Suprapubic skin (tissue), 4 donors: ENCODE results near the gene ORC4. TPM values are rescaled to one million over a fixed set of nuclear protein-coding genes. Genes with fewer than 3 reads are reported as not detected.

Experiments used
- DNase-seq, 2 donors: peaks; one replicate each; pipeline ENCODE4 v3.0.0-alpha.2; 2019; ENCODE audit warnings: low spot score in 2 of 2
- H3K27ac ChIP-seq: fragments of 200-600 bp; sonication (generic); one replicate; pipeline ENCODE4 v1.5.1; 2019
- H3K27me3 ChIP-seq: fragments of 200-600 bp; sonication (generic); one replicate; pipeline ENCODE4 v1.5.1; 2019
- H3K36me3 ChIP-seq: fragments of 200-600 bp; sonication (generic); one replicate; pipeline ENCODE4 v1.5.1; 2019
- H3K4me1 ChIP-seq: fragments of 200-600 bp; sonication (generic); one replicate; pipeline ENCODE4 v1.5.1; 2019
- H3K4me3 ChIP-seq: fragments of 200-600 bp; sonication (generic); one replicate; pipeline ENCODE4 v1.5.1; 2019; ENCODE audit warnings: mild to moderate bottlenecking
- H3K9me3 ChIP-seq: fragments of 200-600 bp; sonication (generic); one replicate; pipeline ENCODE4 v1.5.1; 2019
- CTCF ChIP-seq, 2 donors: fragments of 200-600 bp in 1 of 2; fragments of 450-650 bp in 1 of 2; sonication (generic) in 1 of 2; IDR thresholded peaks; one replicate each; pipeline ENCODE4 v1.5.1; 2016 to 2019; ENCODE audit warnings: antibody characterized with exemption in 2 of 2, mild to moderate bottlenecking in 1 of 2, moderate library complexity in 1 of 2
- EP300 ChIP-seq: sonication (generic); formaldehyde crosslinking; IDR thresholded peaks from one replicate; pipeline ENCODE4 v1.6.1; 2017; ENCODE audit warnings: antibody characterized with exemption
- POLR2A ChIP-seq, 2 donors: fragments of 450-650 bp; IDR thresholded peaks; one replicate each; pipeline ENCODE4 v1.6.1; 2017; ENCODE audit warnings: antibody characterized with exemption in 2 of 2, mild to moderate bottlenecking in 2 of 2, moderate library complexity in 2 of 2
- POLR2AphosphoS5 ChIP-seq, 3 donors: sonication (generic); formaldehyde crosslinking; IDR thresholded peaks; one replicate each; pipeline ENCODE4 v1.6.1; 2017; ENCODE audit warnings: antibody characterized with exemption in 3 of 3
- WGBS: methylation state at CpG from one replicate; pipeline ENCODE4 v1.1.5; 2018; 5-methylcytosine and 5-hydroxymethylcytosine counted together
- total RNA-seq, 4 donors: library from RNA; depleted of rRNA; stranded (reverse); fragments of >200 nt; gene quantifications; one replicate each; pipeline ENCODE4 v1.1.0, GENCODE V29; 2016

The ORC4 gene
- total RNA-seq, 4 donors from 2014 or later = 35.0 to 77.2 (median 57.4) TPM

- H3K27me3 ChIP-seq = no peaks in the 10 kb centered on the region
- no peak overlapping the region for H3K4me3 ChIP-seq
- peaks cover 3% of the 10 kb centered on the region for H3K4me1 ChIP-seq
- no peak overlapping the region for H3K27ac ChIP-seq
- 97% methylated on average over 3 of the region's 3 CpGs for WGBS
- peaks cover 35% of the 10 kb centered on the region for H3K36me3 ChIP-seq
- no peaks in the 10 kb centered on the region for H3K9me3 ChIP-seq
- TF ChIP-seq POLR2A (IDR thresholded peaks at IDR 0.05) (no peak), EP300 (no peak)
- no peak for DNase-seq
Measured at GRCh38 chr2:147924647-147925046, 95.9 kb downstream of the ORC4 start.

GRCh38 chr2:147923846-147924245 lies 96.7 kb downstream of the ORC4 start:
- Histone ChIP-seq H3K4me3 (no peak overlapping the region), H3K36me3 (peaks cover 39% of the 10 kb centered on the region), H3K4me1 (peaks cover 3% of the 10 kb centered on the region), H3K9me3 (no peaks in the 10 kb centered on the region), H3K27me3 (no peaks in the 10 kb centered on the region), H3K27ac (no peak overlapping the region)
- DNase-seq = no peak
- TF ChIP-seq CTCF (IDR thresholded peaks at IDR 0.05) (no peak), POLR2A (IDR thresholded peaks at IDR 0.05) (no peak), EP300 (no peak), POLR2AphosphoS5 (IDR thresholded peaks at IDR 0.05) (no peak)
- 44% methylated on average over 3 of the region's 3 CpGs for WGBS

GRCh38 chr2:147917161-147917560 lies 103.4 kb downstream of the ORC4 start:
- no peak overlapping the region for H3K27ac ChIP-seq
- peaks cover 7% of the 10 kb centered on the region for H3K4me1 ChIP-seq
- no peaks in the 10 kb centered on the region for H3K9me3 ChIP-seq
- 81% methylated on average over 4 of the region's 4 CpGs for WGBS
- no peaks in the 10 kb centered on the region for H3K27me3 ChIP-seq
- TF ChIP-seq POLR2AphosphoS5 (IDR thresholded peaks at IDR 0.05) = no peak
- TF ChIP-seq CTCF (IDR thresholded peaks at IDR 0.05) = no peak
- no peak for DNase-seq
- no peak overlapping the region for H3K4me3 ChIP-seq
- H3K36me3 ChIP-seq = peaks cover 29% of the 10 kb centered on the region

- Histone ChIP-seq H3K9me3 (no peaks in the 10 kb centered on the region), H3K36me3 (peaks cover 29% of the 10 kb centered on the region), H3K4me1 (peaks cover 7% of the 10 kb centered on the region), H3K4me3 (no peak overlapping the region), H3K27me3 (no peaks in the 10 kb centered on the region), H3K27ac (no peak overlapping the region)
- TF ChIP-seq POLR2A (IDR thresholded peaks at IDR 0.05) = no peak
- no peak for TF ChIP-seq EP300
- TF ChIP-seq CTCF (IDR thresholded peaks at IDR 0.05) = no peak
- TF ChIP-seq POLR2AphosphoS5 (IDR thresholded peaks at IDR 0.05) = no peak
- no peak for DNase-seq
- 80% methylated on average over 4 of the region's 4 CpGs for WGBS
Measured at GRCh38 chr2:147916723-147917122, 103.8 kb downstream of the ORC4 start.

- peaks cover 26% of the 10 kb centered on the region for H3K36me3 ChIP-seq
- no peak for DNase-seq
- TF ChIP-seq POLR2A (IDR thresholded peaks at IDR 0.05) = no peak
- peaks cover 11% of the 10 kb centered on the region for H3K4me1 ChIP-seq
- WGBS = 88% methylated on average over 2 of the region's 2 CpGs
- no peak overlapping the region for H3K27ac ChIP-seq
- no peak overlapping the region for H3K4me3 ChIP-seq
- no peaks in the 10 kb centered on the region for H3K27me3 ChIP-seq
- H3K9me3 ChIP-seq = no peaks in the 10 kb centered on the region
Measured at GRCh38 chr2:147916067-147916466, 104.5 kb downstream of the ORC4 start.

GRCh38 chr2:147913701-147914480 lies 106.6 kb downstream of the ORC4 start:
- Histone ChIP-seq H3K4me1 (peaks cover 17% of the 10 kb centered on the region), H3K4me3 (no peak overlapping the region), H3K9me3 (no peaks in the 10 kb centered on the region), H3K27ac (no peak overlapping the region), H3K36me3 (peaks cover 16% of the 10 kb centered on the region), H3K27me3 (no peaks in the 10 kb centered on the region)
- 29% methylated on average over 3 of the region's 3 CpGs for WGBS
- no peak for DNase-seq
- TF ChIP-seq EP300 = no peak
- no peak for TF ChIP-seq POLR2AphosphoS5 (IDR thresholded peaks at IDR 0.05)
- no peak for TF ChIP-seq POLR2A (IDR thresholded peaks at IDR 0.05)
- TF ChIP-seq CTCF (IDR thresholded peaks at IDR 0.05) = no peak
